HG03378 (cell line): ENCODE measurements around the gene TM4SF1.
"Not testable (repeated sequence)": the region's sequence is repeated elsewhere in the genome, so short reads cannot be mapped to it uniquely, and the experiment has no call there.

Experiments used
- ATAC-seq: cut with Tn5 transposase; IDR thresholded peaks from one replicate; pipeline ENCODE4 v1.9.1; 2021; ENCODE audit warnings: mild to moderate bottlenecking, moderate library complexity; ENCODE audit not compliant: unreplicated experiment

Gene TM4SF1

DNA sequence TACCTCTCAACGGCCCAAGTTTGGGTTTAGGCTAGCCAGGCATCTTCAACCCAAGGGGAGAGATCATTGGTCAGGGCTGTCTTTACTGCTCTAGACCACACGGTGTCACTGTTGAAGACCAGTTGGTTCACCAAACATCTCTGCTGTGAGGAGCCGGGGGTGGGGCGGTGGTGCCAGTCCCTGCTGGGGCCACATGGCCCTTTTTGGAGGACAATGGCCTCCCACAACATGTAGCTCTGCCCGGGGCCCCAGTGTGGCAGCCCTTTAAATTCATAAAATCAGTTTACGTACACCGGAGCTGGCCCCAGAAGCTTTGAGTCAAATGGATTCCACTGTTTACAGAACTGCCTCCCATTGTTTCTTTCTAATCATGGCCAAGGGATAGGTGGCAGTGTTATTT is 24.9 kb downstream of the TM4SF1 start:
- ATAC-seq = peak; percentile 93

DNA sequence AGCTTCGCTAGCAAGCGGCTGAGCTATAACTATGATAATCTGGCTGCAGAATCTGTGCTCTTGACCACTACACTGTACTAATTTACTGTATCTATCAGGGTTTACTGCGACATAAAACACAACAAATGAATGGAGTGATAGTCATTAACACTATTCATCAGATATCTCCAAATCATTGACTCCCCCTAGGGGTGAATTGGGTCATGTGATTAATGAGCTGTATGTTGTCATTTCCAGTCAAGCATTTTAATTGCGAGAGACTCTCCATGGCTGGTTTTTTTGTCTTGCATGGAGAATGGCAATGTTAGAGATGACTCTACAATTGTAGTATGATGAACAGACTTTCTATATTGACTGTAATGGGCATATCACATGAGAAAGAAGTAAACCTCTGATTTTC is 33.5 kb downstream of the TM4SF1 start:
- no peak for ATAC-seq

DNA sequence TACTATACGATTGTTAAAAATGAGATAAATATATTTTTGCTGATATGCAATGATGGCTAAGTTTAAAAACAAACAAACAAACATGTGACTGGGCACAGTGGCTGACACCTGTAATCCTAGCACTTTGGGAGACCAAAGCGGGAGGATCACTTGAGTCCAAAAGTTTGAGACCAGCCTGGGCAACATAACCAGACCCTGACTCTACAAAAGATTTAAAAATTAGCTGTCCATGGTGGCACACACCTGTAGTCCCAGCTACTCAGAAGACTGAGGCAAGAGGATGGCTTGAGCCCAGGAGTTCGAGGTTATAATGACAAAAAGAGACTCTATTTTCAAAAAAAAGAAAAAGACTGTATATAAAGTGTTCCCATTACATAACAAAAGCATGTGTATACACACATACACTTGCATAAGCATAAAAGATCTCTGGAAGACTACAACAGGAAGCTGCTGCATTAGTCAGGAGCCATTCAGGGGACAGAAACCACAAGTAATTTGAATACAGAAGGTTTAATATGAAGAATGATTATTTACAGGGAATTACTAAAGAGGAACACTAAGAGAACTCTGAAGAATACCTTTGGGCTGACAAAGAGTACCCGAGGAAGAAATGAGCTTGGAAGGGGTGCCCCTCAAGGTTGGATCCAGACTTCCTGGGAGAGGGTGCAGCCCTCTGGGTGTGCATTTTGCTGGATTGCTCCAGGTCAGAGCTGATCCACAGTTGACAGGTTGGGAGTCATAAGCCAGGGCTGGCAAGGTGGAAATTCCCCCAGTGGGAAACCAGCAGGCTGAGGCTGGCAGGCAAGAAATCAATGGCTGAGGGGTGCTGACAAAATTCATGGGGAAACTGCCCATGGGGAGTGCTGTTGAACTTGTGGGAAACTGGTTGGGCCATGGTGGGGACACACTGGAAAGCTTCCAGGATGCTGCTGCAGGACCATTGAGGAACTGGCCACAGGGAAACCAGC is 34.8 kb downstream of the TM4SF1 start:
- no peak for ATAC-seq

DNA sequence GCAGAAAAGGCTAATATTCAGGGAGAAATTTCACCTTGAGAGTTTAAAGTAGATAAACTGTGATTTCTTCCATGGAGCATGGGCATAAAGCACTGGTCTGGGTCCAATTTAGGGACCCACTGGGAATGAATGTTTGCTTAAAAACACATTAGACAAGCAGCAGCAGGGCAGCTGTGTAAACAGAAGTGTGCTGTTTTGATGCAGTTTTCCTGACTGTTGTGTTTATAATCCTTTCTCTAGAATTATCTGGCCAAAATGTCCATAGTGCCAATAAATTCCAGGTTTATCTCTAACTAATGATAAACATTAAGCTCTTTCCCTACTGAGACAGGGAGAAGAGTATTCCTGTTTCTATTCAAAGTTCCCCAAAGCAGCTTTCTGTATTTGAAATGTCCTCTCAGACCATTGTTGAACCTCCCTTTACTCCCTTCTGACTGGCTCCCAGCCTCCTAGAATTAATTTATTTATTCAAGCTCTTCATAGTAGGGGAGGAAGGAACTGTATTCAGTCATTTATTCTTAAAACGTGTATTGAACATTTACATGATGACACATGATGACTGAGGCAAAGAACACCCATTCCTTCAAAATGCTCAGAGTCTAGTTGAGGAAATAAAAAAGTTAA is 37.0 kb downstream of the TM4SF1 start:
- no peak for ATAC-seq

DNA sequence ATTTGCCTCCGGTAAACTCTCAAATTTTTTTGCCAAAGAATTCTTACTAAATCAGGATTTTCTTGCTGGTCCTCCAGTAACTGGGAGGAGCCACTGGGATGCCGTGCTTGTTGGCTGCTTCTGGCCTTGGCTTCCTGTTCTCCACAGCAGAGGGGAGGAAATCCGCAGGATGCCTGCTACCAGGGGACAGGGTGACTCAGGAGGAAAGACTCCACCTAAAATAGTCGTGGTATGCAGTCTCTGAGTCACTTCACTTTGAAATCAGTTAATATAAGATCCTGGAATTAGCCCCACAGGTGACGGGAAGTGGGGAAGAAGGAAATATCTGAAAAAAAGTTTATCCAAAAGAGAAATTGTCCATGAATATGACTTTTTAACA is 37.5 kb downstream of the TM4SF1 start:
- no peak for ATAC-seq

DNA sequence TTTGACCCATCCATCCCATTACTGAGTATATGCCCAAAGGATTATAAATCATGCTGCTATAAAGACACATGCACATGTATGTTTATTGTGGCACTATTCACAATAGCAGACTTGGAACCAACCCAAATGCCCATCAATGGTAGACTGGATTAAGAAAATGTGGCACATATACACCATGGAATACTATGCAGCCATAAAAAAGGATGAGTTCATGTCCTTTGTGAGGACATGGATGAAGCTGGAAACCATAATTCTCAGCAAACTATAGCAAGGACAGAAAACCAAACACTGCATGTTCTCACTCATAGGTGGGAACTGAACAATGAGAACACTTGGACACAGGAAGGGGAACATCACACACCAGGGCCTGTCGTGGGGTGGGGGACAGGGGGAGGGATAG is 40.0 kb downstream of the TM4SF1 start:
- ATAC-seq = not testable (repeated sequence)

DNA sequence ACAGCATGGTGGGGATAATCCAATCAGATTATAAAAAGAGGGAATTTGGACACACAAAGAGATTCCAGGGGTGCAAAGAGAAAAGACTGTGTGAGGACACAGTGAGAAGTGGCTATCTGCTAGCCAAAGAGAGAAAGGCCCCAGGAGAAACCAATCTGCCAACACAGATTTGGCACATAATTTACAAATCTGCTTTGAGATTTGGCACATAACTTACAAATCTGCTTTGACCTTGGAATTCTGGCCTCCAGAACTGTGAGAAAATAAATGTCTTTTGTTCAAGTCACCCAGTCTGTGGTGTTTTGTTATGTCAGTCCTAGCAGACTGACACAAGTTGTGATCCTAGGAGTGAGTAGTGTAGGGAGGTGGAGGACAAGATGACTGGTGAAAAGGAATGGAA is 40.5 kb downstream of the TM4SF1 start:
- no peak for ATAC-seq

DNA sequence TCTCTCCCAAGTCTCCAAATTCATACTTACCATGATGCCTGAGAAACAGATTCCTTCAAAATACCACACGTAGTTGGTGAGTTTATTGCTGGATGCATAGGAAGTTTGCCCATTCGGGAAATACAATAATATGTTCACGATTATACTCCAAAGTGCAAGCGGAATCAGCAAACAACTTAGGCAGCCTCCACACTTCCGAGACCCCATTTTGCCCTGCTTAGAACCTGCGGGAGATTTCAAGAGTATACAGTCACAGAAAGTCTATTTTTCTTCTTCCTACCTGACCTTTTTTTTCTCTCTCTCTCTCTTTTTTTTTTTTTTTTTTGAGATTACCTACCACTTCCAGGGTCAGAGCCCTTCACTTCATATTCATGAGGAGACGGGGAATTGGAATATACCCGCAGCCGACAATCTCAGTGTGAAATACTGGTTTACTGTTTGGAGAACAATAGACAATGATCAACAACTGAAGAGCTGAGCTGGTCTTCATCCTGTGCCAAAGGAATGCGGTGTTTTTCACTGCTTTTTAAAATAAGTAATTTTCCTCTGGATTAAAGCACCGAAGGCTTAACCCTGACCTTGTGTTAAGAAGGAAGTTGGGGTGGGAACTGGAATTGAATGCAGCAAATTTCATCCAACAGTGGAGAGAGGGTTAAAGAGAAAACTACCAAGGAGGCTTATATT is 44.1 kb downstream of the TM4SF1 start, which contains the start of gene TM4SF18:
Gene TM4SF18, minus strand, starts transcription at position 461 of the 684 bp plus-strand sequence. Its CDS starts 254 bp downstream, at position 207.
- ATAC-seq = no peak

DNA sequence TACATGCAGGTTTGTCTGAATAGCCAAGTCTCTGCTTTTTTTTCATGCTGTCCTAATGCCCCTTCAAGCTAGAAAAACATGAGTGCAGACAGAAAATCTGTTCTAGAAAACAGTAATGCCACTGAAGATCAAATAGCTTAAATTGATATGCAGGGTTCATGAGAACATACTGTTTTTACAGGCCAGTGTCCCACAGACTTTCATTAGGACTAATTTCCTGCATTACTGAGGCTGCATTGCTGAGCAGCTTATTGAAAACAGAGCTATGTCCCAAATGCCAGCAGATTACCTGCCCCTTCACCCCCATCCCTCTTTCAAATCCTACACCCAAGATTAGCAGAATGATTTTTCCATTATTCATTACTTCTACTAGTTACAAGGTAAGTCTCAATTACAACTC is 44.7 kb downstream of the TM4SF1 start:
- no peak for ATAC-seq

DNA sequence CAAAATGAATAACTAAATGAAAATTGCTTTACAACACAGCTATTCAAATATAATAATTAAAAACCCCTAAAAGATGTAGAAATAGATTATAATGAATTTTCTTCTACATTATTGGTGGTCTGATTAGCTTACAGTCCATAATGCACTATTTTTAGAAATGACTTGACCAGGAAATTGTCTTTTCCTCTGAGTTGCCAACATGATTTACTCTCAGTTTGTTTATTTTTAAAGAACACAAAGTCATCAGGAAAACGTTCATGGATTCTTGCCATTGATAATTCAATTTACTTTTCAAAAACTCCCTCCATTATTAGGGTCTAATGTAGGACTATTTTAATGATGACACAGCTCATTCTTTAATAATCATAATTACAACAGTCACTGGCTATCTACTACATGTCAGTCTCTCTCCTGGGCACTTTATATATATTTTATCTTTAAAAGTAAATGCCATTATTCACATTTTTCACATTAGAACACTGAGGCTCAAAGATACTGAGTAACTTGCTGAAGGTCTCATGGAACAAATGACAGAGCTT is 45.2 kb downstream of the TM4SF1 start:
- ATAC-seq = no peak

DNA sequence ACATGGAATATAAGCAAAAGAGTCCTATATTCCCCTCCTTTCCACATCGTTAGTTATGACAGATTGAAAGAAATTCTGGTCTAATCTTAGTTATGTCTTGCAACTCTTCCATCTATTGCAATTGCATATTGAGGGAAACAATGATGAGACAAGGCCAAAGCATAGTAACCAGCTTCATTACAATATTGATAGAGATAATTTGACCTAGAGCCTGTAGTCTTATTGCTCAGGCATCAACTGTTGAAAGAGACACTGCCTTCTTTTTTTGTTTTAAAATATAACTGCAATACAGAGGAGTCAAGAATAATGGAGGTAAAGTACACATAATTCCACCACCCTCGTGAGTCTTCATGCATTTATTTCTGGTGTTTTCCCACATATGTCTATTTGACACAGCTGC is 46.1 kb downstream of the TM4SF1 start:
- ATAC-seq = no peak

DNA sequence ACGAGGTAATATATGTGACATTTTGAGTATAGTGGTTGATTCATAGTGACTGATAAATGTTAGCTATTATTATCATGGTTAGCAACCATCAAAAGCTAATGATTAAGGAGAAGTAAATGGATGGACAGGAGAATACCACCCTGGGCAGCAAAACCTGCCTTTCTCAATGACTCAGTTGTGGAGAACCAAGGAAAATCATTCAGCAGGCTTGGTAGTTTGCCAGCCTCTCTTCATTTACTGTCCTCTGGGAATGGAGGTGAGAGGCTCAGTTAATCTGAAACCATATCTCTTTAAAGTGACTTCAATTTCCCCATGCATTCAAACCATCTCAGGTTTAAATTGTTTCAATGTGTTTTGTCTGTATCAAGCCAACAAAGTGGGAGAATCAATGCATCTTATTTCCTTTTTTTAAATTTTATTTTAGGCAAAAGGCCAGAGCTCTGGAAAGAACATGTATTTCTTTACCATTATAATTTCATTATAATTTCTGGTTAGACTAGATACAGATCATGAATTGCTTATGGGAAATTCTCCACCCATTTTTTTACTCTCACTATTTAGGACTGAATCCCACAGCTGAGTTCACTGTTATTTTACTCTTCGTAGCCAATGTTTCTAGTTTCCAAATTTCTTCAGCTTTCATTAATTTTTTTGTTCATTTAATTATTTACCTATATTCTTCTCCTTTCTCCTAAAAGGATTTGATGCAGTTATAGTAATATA is 46.7 kb downstream of the TM4SF1 start:
- no peak for ATAC-seq

DNA sequence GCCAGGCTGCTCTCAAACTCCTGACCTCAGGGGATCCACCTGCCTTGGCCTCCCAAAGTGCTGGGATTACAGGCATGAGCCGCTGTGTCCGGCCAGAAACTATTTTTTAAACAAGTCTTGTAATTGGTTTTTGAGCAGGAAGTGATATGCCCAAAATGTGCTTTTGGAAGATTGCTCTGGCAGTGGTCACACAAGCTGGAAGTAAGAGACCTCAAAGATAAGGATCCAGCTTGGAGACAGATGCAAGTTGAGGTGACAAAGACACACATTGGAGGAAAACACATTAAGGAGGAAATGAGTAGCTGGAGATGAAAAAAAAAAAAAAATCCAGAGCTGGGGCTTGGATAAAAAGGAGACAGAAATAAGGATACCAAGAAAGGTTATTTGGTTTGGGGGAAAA is 50.3 kb downstream of the TM4SF1 start:
- no peak for ATAC-seq

DNA sequence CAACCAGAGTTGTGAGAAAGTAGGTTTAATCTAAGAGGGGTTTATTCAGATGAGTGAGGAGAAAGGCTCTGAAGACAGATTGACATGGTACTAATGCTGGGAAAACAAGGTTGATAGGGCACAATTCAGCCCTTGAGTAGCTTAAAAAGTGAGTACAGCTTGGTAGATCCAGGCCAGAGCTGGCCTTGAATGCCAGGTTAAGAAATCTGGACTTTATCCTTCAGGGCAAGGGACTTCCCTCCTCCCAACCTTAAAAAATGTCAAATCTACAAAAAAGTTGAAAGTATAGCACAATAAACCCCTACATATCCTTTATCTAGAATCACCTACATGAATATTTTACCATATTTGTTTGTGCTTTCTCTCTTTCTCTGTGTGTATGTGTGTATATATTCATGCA is 51.9 kb downstream of the TM4SF1 start:
- no peak for ATAC-seq

DNA sequence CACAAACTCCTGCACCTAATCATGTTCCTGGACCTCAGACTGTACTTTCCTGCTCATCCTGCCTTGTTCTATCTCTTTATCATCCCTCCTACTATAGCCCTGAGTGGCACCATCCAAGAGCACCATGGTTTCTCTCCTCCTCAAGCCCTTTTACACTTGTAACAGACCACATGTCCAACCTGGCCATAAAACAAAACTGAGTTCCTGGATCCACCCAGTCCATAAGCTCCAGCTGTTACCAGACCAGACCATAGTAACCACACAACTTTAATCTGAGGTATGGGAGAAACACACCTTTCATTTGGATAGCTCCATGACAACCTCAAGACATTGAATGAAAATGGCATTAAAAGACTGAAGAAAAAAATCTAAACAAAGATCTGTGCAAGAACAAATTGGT is 53.1 kb downstream of the TM4SF1 start:
- ATAC-seq = no peak

DNA sequence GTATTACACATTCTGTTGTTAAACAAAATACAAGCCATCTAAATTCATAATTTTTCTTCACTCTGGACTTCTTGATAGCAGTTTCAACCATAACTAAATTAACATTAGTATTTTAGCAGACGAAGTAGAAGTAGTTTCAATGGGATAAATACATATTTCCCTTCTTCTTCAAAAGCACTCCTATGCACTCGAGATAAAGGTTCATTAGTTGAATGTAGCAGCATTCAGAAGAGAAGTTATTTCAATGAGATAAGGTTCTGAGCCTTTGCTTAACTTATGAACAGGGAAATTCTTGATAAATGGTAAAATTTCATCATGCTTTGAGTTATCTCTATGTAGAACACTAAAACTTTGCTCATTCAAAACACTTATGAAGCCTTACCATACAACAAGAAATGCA is 55.8 kb downstream of the TM4SF1 start:
- no peak for ATAC-seq

DNA sequence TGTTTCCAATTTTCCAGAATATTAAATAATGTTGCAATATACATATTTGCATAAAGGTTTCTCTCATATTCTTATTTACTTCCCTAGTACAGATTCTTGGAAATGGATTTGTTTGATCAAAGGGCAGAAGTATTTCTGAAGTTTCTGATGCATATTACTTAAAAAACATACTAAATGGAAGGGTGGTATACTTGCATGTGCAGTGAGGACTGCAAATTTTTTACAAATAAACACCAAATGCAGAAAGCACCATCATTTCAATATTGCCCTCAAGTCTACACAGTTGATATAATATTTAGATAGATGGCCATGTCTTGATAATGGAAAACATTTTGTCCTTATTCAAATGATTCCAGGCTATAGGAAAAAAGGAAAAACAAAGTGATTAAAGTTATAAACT is 56.3 kb downstream of the TM4SF1 start:
- ATAC-seq = no peak

DNA sequence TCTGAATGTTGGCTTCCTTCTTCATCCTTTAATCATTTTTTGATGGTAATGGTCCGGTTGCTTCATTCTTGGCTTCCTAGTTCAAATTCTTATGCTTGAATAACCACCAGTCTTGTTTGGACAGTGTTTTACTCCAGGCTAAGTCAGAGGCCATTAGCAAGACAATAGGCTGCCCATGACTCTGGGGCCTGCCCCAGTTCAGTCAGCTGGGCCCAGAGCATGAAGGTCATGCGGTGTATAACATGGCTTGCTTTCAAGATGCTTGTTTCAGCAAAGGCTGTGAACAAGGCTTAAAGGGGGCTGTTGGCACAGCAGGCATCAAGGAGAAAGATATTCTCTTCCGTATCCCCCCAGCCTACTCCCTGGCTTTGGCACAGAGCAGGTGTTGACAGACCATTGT is 57.7 kb downstream of the TM4SF1 start:
- ATAC-seq = no peak
